Caco-2 (cell line): ENCODE results near the gene ABCC5. TPM values are rescaled to one million over a fixed set of nuclear protein-coding genes. Genes with fewer than 3 reads are reported as not detected.
"Not testable (repeated sequence)": the region's sequence is repeated elsewhere in the genome, so short reads cannot be mapped to it uniquely, and the experiment has no call there.

Experiments used
- BruUV-seq: library from RNA; stranded (reverse); fragments of 400-500 nt; replicated peaks from 2 replicates; lab custom pipeline; 2021; lab: Mats Ljungman, UMichigan
- CTCF ChIA-PET: fragments of 300-600 bp; sonication (Branson Sonifier 250); formaldehyde crosslinking; loops from one replicate; lab custom pipeline; 2022; ENCODE audit warnings: antibody characterized with exemption; lab: Charles Lee
- POLR2A ChIA-PET: fragments of 300-600 bp; sonication (Branson Sonifier 250); formaldehyde crosslinking; loops from one replicate; lab custom pipeline; 2022; ENCODE audit warnings: antibody characterized with exemption; lab: Charles Lee
- DNase-seq, 2 experiments: peaks; one replicate each; pipeline versions ENCODE4 v3.0.0 to v3.0.0-alpha.2; 2020 to 2022
- H3K27me3 ChIP-seq: replicated peaks from 2 replicates; pipeline ENCODE4 v1.6.0; 2011; ENCODE audit warnings: low read length; ENCODE audit not compliant: control insufficient read depth, insufficient read depth
- H3K36me3 ChIP-seq: 2 replicates; pipeline ENCODE4 v1.5.1; 2011; ENCODE audit warnings: low read length; ENCODE audit not compliant: control insufficient read depth, insufficient read depth
- H3K4me1 ChIP-seq: fragments of 250-450 bp; sonication (Bioruptor Pico); 2 replicates; pipeline ENCODE4 v1.5.1; 2020; ENCODE audit warnings: mild to moderate bottlenecking
- H3K4me3 ChIP-seq: 2 replicates; pipeline ENCODE4 v1.5.1; 2011; ENCODE audit warnings: low read depth, mild to moderate bottlenecking, control low read depth, low read length
- H3K9me3 ChIP-seq: fragments of 250-450 bp; sonication (Bioruptor Pico); 2 replicates; pipeline ENCODE4 v1.5.1; 2020; ENCODE audit warnings: mild to moderate bottlenecking, moderate library complexity
- H3K27ac Mint-ChIP-seq: one replicate; pipeline ENCODE4 v1.8.0; 2022; ENCODE audit warnings: mixed read lengths; ENCODE audit not compliant: unreplicated experiment
- H3K27me3 Mint-ChIP-seq: one replicate; pipeline ENCODE4 v1.8.0; 2022; ENCODE audit warnings: mixed read lengths; ENCODE audit not compliant: insufficient read depth, unreplicated experiment
- H3K36me3 Mint-ChIP-seq: one replicate; pipeline ENCODE4 v1.8.0; 2022; ENCODE audit warnings: mild to moderate bottlenecking, mixed read lengths; ENCODE audit not compliant: insufficient read depth, unreplicated experiment
- H3K4me1 Mint-ChIP-seq: one replicate; pipeline ENCODE4 v1.8.0; 2022; ENCODE audit warnings: low read depth, mixed read lengths; ENCODE audit not compliant: unreplicated experiment
- H3K4me3 Mint-ChIP-seq: one replicate; pipeline ENCODE4 v1.8.0; 2022; ENCODE audit warnings: mild to moderate bottlenecking, moderate library complexity, mixed read lengths; ENCODE audit not compliant: unreplicated experiment
- H3K9me3 Mint-ChIP-seq: one replicate; pipeline ENCODE4 v1.8.0; 2022; ENCODE audit warnings: mixed read lengths; ENCODE audit not compliant: unreplicated experiment
- intact Hi-C: fragments of 100-400 bp; cut with micrococcal nuclease; formaldehyde crosslinking; loops from one replicate; pipeline ENCODE4 v1.10.0; 2022; ENCODE audit not compliant: unreplicated experiment
- total RNA-seq: library from RNA; stranded (reverse); gene quantifications from 2 replicates; pipeline ENCODE4 v1.2.3, GENCODE V29; 2022
- TF ChIP-seq, protein P1 (sequence below), 2 experiments: fragments of 200-600 bp in 1 of 2; IDR thresholded peaks; 1 replicate in 1 of 2; 2 replicates in 1 of 2; pipeline versions ENCODE4 v1.5.1 to v1.8.0; 2011 to 2022; ENCODE audit warnings: antibody characterized with exemption in 1 of 2, control low read depth in 1 of 2, inconsistent platforms in 1 of 2, low read depth in 1 of 2, low read length in 1 of 2, mild to moderate bottlenecking in 1 of 2, moderate library complexity in 1 of 2; ENCODE audit not compliant: insufficient read depth in 1 of 2, severe bottlenecking in 1 of 2, unreplicated experiment in 1 of 2

ABCC5 gene
- total RNA-seq, 1 experiment from 2014 or later, result 21.3 TPM

DNA sequence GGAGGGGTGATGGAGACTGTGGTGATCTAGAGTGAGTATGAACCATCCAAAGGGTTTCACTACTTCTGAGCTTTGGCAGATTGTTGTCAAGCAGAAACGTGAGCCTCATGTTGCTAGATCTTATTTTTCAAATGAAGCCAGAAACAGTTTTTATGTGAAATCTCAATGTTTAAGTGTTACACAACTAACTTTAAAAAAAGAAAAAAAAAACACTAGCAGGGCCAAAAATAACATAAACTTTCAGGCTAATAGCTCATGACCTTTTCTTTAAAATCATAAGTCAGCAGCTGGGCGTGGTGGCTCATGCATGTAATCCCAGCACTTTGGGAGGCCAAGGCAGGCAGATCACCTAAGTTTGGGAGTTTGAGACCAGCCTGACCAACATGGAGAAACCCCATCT is 11.8 kb upstream of the ABCC5 start:
- H3K27ac Mint-ChIP-seq, result no peak overlapping the region
- TF ChIP-seq, protein P1, sequence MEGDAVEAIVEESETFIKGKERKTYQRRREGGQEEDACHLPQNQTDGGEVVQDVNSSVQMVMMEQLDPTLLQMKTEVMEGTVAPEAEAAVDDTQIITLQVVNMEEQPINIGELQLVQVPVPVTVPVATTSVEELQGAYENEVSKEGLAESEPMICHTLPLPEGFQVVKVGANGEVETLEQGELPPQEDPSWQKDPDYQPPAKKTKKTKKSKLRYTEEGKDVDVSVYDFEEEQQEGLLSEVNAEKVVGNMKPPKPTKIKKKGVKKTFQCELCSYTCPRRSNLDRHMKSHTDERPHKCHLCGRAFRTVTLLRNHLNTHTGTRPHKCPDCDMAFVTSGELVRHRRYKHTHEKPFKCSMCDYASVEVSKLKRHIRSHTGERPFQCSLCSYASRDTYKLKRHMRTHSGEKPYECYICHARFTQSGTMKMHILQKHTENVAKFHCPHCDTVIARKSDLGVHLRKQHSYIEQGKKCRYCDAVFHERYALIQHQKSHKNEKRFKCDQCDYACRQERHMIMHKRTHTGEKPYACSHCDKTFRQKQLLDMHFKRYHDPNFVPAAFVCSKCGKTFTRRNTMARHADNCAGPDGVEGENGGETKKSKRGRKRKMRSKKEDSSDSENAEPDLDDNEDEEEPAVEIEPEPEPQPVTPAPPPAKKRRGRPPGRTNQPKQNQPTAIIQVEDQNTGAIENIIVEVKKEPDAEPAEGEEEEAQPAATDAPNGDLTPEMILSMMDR (IDR thresholded peaks at IDR 0.05; ENCODE audit: insufficient read depth in 1 of 2, low read depth in 1 of 2, low read length in 1 of 2, severe bottlenecking in 1 of 2, unreplicated experiment in 1 of 2), result no peak
- intact Hi-C loops, result no loop called here
- CTCF ChIA-PET, result no interaction called here
- no peaks in the 10 kb centered on the region for H3K27me3 ChIP-seq
- no TSS peak for BruUV-seq
- H3K27me3 Mint-ChIP-seq, result no peaks in the 10 kb centered on the region
- no peaks in the 10 kb centered on the region for H3K36me3 ChIP-seq
- no peaks in the 10 kb centered on the region for H3K9me3 ChIP-seq
- H3K4me1 Mint-ChIP-seq, result no peaks in the 10 kb centered on the region
- H3K36me3 Mint-ChIP-seq, result no peaks in the 10 kb centered on the region
- H3K9me3 Mint-ChIP-seq, result no peaks in the 10 kb centered on the region
- H3K4me3 ChIP-seq, result no peak overlapping the region
- no peak for DNase-seq
- H3K4me1 ChIP-seq, result no peaks in the 10 kb centered on the region
- H3K4me3 Mint-ChIP-seq, result no peak overlapping the region
- POLR2A ChIA-PET, result no interaction called here

DNA sequence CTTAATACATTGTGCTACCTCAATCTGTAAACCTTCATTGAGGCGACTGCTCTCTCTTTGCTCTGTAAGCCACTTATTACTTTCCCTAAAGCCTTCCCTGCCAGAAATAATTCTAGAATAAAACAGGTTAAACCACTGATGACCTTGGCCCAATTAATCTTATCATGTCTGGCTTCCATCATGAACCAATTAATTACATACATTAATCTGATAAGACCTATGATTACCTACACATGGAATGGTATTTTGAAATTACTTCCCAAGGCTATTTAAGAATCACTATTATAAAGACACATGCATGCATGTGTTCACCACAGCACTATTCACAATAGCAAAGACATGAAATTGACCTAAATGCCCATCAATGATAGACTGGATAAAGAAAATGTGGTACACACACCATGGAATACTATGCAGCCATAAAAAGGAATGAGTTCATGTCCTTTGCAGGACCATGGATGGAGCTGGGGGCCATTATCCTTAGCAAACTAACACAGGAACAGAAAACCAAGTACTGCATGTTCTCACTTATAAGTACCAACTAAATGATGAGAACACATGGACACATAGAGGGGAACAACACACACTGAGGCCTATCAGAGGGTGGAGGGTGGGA is 10.7 kb upstream of the ABCC5 start:
- CTCF ChIA-PET, BruUV-seq, intact Hi-C loops, H3K27me3 Mint-ChIP-seq, H3K4me1 Mint-ChIP-seq, H3K36me3 Mint-ChIP-seq, H3K4me3 ChIP-seq, H3K4me3 Mint-ChIP-seq, POLR2A ChIA-PET, H3K36me3 ChIP-seq, H3K9me3 ChIP-seq, H3K27ac Mint-ChIP-seq, H3K27me3 ChIP-seq, DNase-seq, H3K4me1 ChIP-seq, H3K9me3 Mint-ChIP-seq: not testable (repeated sequence)

DNA sequence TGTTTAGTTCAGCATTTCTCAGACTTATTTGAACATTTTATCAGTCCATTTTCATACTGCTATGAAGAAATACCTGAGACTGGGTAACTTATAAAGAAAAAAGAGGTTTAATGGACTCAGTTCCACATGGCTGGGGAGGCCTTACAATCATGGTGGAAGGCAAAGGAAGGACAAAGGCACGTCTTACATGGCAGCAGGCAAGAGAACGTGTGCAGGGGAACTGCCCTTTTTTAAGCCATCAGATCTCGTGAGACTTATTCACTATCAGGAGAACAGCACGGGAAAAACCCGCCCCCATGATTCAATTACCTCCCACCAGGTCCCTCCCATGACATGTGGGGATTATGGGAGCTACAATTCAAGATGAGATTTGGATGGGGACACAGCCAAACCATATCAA is 7.6 kb upstream of the ABCC5 start:
- H3K4me1 Mint-ChIP-seq, H3K27ac Mint-ChIP-seq, H3K27me3 Mint-ChIP-seq, H3K4me3 Mint-ChIP-seq, DNase-seq, H3K4me3 ChIP-seq, intact Hi-C loops, CTCF ChIA-PET, H3K9me3 Mint-ChIP-seq, POLR2A ChIA-PET, H3K4me1 ChIP-seq, H3K36me3 Mint-ChIP-seq, H3K36me3 ChIP-seq, H3K27me3 ChIP-seq, H3K9me3 ChIP-seq, BruUV-seq: not testable (repeated sequence)

DNA sequence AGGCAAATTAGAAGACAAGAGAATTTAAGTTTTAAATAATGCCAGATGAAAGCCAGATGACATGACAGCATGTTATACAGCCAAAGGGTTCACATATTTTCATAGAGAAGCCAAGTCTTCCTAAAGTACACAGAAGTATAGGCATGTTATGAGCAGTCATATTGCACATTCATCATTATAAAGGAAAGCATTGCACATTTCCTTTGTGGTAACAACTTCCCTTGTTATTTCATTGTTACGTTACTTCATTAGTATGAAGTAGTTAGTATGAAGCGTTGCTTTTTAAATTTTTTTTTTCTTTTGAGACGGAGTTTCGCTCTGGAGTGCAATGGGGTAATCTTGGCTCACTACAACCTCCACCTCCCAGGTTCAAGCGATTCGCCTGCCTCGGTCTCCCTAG is 4.6 kb upstream of the ABCC5 start:
- DNase-seq, result no peak
- peaks cover 4% of the 10 kb centered on the region for H3K36me3 Mint-ChIP-seq
- TF ChIP-seq, protein P1 (IDR thresholded peaks at IDR 0.05; ENCODE audit: insufficient read depth in 1 of 2, low read depth in 1 of 2, low read length in 1 of 2, severe bottlenecking in 1 of 2, unreplicated experiment in 1 of 2), result no peak
- no peak overlapping the region for H3K27ac Mint-ChIP-seq
- intact Hi-C loops, result no loop called here
- Histone ChIP-seq H3K4me1 (no peaks in the 10 kb centered on the region), H3K9me3 (no peaks in the 10 kb centered on the region), H3K4me3 (no peak overlapping the region), H3K27me3 (no peaks in the 10 kb centered on the region), H3K36me3 (no peaks in the 10 kb centered on the region)
- H3K9me3 Mint-ChIP-seq, result no peaks in the 10 kb centered on the region
- BruUV-seq, result no TSS peak
- no peaks in the 10 kb centered on the region for H3K4me1 Mint-ChIP-seq
- no peak overlapping the region for H3K4me3 Mint-ChIP-seq
- ChIA-PET POLR2A (no interaction called here), CTCF (no interaction called here)
- peaks cover 3% of the 10 kb centered on the region for H3K27me3 Mint-ChIP-seq
